GM18907 (cell line): ENCODE data around the gene ZNG1E.
"Not testable (repeated sequence)": the region's sequence is repeated elsewhere in the genome, so short reads cannot be mapped to it uniquely, and the experiment has no call there.

ENCODE experiments used
- ATAC-seq: cut with Tn5 transposase; IDR thresholded peaks from one replicate; pipeline ENCODE4 v1.9.1; 2021; ENCODE audit warnings: mild to moderate bottlenecking, moderate library complexity; ENCODE audit not compliant: unreplicated experiment

ZNG1E gene

DNA sequence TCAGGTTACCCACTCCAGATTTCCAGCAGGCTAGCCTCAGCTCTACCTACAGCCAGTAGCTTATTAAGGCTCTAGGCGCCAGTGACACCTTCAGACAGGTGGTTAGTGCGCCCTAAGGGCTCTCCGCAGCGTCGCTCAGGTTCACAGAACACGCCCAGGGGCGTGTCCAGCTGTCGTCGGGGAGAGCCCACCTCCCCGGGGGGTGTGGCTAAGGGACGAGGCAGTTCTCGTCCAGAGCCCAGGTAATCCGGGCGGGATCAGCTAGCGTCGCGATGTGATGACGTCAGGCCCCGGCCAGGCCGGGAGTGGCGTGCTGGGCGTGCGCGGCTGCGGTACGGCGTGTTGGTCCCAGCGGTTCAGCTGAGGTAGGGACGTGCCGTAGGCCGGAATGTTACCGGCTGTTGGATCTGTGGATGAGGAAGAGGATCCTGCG lies at the start of gene ZNG1E:
Gene ZNG1E, plus strand, starts transcription at position 340 of the 433 bp plus-strand sequence. Its CDS starts 49 bp downstream, at position 389.
- not testable (repeated sequence) for ATAC-seq

GRCh38 chr9:65673579-65673978 lies 2.1 kb upstream of the ZNG1E start:
- not testable (repeated sequence) for ATAC-seq

GRCh38 chr9:65675018-65675417 lies 710 bp upstream of the ZNG1E start:
- not testable (repeated sequence) for ATAC-seq

- not testable (repeated sequence) for ATAC-seq
Measured at GRCh38 chr9:65676389-65676788, 661 bp downstream of the ZNG1E start.

DNA sequence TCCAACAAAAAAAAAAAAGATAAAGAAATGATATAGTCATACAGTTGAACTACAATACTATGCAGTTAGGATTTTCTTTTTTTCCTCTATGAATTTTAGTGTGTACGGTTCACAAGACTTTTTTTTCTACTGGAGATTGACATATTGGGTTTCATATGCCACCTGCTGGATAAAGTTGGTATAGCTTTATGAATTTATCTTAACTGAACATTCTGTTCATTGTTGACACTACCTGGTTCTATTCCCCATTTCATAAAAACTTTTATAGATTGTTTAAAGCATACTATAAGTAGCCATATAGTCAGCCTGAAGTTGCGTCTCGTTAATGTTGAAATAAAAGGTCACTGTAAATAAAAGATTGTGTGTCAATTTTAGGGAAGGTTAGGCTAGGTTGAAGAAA lies 2.8 kb downstream of the ZNG1E start:
- not testable (repeated sequence) for ATAC-seq

DNA sequence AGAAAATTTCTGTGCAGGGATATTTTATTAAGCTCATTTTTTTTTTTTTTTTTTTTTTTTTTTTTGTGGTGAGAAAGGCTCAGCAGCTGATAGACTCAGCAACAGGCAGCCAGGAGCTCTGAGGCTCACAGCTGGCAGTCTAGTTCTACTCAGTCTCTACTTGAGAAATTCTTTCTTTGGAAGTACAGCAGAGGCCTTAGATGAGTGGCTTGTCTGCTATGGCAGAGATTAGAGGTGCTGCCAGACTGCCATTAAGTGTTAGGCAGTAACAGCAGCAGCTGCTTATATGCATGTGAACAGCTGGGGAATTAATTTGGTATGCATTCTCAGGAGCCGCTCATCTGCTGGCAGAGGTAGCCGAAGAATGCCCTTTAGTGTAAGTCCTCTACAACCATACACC lies 27.8 kb downstream of the ZNG1E start:
- not testable (repeated sequence) for ATAC-seq

DNA sequence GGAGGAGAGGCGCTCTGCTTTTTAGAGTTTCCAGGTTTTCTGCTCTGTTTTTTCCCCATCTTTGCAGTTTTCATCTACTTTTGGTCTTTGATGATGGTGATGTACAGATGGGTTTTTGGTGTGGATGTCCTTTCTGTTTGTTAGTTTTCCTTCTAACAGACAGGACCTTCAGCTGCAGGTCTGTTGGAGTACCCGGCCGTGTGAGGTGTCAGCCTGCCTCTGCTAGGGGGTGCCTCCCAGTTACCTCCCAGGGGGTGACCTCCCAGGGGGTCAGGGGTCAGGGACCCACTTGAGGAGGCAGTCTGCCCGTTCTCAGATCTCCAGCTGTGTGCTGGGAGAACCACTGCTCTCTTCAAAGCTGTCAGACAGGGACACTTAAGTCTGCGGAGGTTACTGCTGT lies 38.7 kb downstream of the ZNG1E start:
- ATAC-seq, result not testable (repeated sequence)

DNA sequence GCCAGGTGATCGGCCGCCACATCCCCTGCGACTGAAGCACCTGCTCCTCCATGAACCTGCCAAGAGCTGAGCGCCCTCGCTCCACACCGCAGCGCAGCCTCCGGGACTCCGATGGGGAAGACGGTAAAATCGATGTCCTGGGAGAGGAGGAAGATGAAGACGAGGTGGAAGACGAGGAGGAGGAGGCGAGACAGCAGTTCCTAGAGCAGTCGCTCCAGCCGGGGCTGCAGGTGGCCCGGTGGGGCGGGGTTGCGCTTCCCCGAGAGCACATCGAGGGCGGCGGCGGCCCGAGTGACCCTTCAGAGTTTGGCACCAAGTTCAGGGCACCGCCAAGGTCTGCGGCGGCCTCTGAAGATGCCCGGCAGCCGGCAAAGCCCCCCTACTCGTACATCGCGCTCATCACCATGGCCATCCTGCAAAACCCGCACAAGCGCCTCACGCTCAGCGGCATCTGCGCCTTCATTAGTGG lies 61.4 kb downstream of the ZNG1E start, which contains the start of gene FOXD4L4:
Gene FOXD4L4, plus strand, starts transcription at position 51 of the 469 bp plus-strand sequence. Its CDS starts 0 bp downstream, at position 51.
- ATAC-seq, result not testable (repeated sequence)

GRCh38 chr9:65738133-65738532 lies 62.4 kb downstream of the ZNG1E start:
- ATAC-seq, result not testable (repeated sequence)
